ENCODE results near the gene RNF152.

- TF ChIP-seq CTCF (conservative IDR thresholded peaks at IDR 0.05; ENCODE audit: low read depth, low read length) (no peak), EZH2 (IDR thresholded peaks at IDR 0.05; ENCODE audit: borderline replicate concordance, low read depth, low read length, poor library complexity, severe bottlenecking) (no peak)
Observed at GRCh38 chr18:61935362-61935761, 42.6 kb upstream of the RNF152 start.
